ENCODE measurements around the gene SLC9B1. TPM values are rescaled to one million over a fixed set of nuclear protein-coding genes. Genes with fewer than 3 reads are reported as not detected.
A peak's percentile ranks its signal among the peaks of the same experiment; 100 is the strongest.
"Not testable (repeated sequence)": the region's sequence is repeated elsewhere in the genome, so short reads cannot be mapped to it uniquely, and the experiment has no call there.

SLC9B1 gene
- total RNA-seq, 2 experiments from 2014 or later: 2.2 to 2.5 TPM

DNA sequence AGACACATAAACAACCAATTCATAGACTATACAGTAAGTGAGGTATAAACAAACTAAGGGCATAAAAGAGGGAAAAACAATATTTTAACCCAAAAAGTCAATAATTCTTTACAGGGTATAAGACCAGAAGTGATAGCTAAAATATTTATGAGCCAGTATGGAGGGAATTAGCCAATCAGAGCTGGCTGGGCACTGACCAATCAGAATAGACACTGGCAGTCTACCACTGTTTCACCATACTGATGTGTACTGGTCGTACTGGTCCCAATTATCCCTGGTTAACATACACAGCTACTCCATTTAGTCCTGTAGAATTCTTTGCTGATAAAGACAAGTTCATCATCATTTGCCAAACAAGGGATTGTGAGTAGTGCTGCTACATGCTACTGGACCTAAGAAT, 9.8 kb upstream of the SLC9B1 start:
- no peak overlapping the region for H3K4me3 Mint-ChIP-seq
- peaks cover 15% of the 10 kb centered on the region for H3K4me1 Mint-ChIP-seq
- H3K36me3 Mint-ChIP-seq: peaks cover 6% of the 10 kb centered on the region
- POLR2A ChIA-PET: no interaction called here
- H3K27ac Mint-ChIP-seq: no peak overlapping the region
- H3K9me3 Mint-ChIP-seq: no peaks in the 10 kb centered on the region
- no peak for DNase-seq
- ATAC-seq (ENCODE audit: low read depth): no peak
- no peaks in the 10 kb centered on the region for H3K27me3 Mint-ChIP-seq

DNA sequence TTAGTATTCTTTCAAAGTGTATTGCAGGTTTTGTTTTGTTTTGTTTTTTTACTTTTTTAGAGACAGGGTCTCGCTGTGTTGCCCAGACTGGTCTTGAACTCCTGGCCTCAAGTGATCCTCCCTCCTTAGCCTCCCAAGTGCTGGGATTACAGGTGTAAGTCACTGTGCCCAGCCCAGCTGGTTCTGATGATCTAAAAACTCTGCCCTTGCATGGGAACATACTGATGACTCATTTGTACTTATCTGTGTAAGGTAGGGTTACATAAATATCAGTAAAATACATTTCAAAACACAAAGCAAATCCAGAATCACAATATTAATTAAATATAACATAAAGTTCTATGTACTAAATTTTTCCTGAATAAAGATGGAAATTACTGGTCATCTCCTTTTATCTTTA, 7.4 kb upstream of the SLC9B1 start:
- no peak overlapping the region for H3K27ac Mint-ChIP-seq
- POLR2A ChIA-PET: no interaction called here
- ATAC-seq (ENCODE audit: low read depth) (no peak), DNase-seq (no peak)
- H3K27me3 Mint-ChIP-seq: no peaks in the 10 kb centered on the region
- peaks cover 8% of the 10 kb centered on the region for H3K36me3 Mint-ChIP-seq
- H3K9me3 Mint-ChIP-seq: no peaks in the 10 kb centered on the region
- no peak overlapping the region for H3K4me3 Mint-ChIP-seq
- no peaks in the 10 kb centered on the region for H3K4me1 Mint-ChIP-seq

DNA sequence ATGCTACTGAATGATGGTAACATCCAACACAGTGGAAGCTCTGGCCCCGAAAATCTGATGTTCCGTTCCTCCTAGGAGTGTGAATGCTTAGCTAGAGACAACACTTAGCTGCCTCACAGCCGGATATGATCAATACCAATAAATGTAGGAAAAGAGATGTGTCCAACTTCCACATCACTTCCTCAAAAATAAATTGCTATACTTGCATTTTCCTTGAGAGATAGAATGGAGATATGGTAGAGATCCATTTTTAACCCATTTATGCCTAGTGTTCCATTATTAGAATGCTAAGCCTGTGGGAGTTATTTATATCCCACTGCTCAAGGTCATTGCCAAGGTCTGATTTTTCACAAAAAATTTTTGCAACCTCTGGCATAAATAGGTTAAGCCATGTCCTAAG, 5.5 kb upstream of the SLC9B1 start:
- POLR2A ChIA-PET: no interaction called here
- Mint-ChIP-seq H3K27ac (no peak overlapping the region), H3K27me3 (no peaks in the 10 kb centered on the region), H3K9me3 (no peaks in the 10 kb centered on the region), H3K36me3 (peaks cover 6% of the 10 kb centered on the region), H3K4me3 (no peak overlapping the region), H3K4me1 (peaks cover under 1% of the 10 kb centered on the region)
- no peak for DNase-seq
- ATAC-seq (ENCODE audit: low read depth): no peak

DNA sequence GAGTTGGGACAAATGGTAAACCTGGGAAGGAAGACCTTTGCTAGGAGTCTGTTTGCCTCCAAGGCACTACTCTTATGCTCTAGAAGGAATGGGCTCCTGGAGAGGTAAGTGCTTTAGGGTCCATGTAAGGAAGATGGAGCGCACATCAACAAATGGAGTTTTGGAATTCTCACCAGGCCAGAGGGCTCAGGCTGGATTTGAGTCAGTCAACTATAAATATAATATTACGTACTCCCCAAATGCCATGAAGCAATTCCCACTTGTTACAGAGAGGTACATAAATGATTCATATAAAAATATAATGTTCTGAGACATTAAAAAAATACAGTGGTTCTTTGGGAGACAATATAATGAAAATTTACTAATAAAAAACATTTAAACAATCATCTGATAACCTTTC, 1.6 kb upstream of the SLC9B1 start:
- Mint-ChIP-seq H3K4me3 (no peak overlapping the region), H3K36me3 (peaks cover 6% of the 10 kb centered on the region), H3K27ac (no peak overlapping the region), H3K4me1 (peaks cover 12% of the 10 kb centered on the region), H3K9me3 (no peaks in the 10 kb centered on the region), H3K27me3 (no peaks in the 10 kb centered on the region)
- DNase-seq: no peak
- POLR2A ChIA-PET: no interaction called here
- no peak for ATAC-seq (ENCODE audit: low read depth)

DNA sequence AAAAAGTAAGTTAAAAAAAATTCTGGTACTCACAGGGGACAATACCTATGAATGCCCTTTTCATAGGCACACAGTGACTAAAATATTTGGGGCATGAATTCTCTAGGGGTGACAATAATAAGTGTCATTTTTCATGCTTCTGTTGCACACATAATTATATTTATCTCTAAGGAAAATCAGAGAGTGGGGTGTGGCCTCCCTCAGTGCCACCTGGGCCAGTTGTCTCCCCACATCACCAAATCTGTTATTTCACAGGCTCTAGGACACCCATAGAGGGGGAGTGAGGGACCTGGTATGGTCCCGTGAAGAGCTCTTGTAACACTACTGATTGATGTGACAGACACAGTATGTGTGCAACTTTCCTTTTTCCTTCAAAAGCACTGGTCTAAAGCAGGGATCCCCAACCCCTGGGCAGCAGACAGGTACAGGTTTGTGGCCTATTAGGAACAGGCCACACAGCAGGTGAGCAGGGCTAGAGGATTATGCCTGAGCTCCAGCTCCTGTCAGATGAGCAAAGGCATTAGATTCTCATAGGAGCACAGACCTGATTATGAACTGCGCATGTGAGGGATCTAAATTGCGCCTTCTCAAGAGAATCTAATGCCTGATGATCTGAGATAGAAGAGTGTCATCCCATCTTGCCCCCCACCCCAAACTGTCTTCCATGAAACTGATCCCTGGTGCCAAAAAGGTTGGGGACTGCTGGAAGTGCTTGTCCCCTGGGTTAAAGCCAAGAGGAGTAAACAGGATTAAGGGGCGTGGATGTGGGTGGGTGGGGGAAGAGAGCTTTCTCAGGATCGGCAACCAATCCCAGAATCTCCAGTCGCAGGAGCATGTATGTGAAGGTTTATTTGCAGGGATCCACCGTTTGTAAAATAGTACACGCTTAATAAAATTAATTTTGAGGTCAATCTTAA, 856 bp downstream of the SLC9B1 start:
- Mint-ChIP-seq H3K36me3 (peaks cover 4% of the 10 kb centered on the region), H3K27ac (peak overlapping the region; percentile 96), H3K4me1 (peaks cover 12% of the 10 kb centered on the region), H3K27me3 (no peaks in the 10 kb centered on the region), H3K9me3 (no peaks in the 10 kb centered on the region), H3K4me3 (peak overlapping the region; percentile 97)
- ATAC-seq (ENCODE audit: low read depth) (no peak), DNase-seq (no peak)
- POLR2A ChIA-PET: interaction anchor here (1.2 to 1.5 kb wide), 2 partner anchors 80 to 191 kb away, joined by 4 to 8 read pairs; partner anchors contain the start of gene UBE2D3

DNA sequence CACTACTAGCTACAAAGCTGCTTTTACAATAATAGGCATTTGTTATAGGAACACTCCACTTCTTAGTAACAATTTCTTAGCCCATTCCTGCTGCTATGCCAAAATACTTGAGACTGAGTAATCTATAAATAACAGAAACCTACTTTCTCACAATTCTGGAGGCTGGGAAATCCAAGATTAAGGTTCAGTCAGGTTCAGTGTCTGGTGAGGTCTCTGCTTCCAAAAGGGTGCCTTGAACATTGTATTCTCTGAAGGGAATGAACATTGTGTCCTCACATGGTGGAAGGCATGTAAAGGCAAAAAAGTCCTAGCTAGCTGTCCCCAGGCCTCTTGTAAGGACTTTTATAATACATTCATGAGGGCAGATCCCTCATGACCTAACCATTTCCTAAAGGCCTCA, 7.0 kb downstream of the SLC9B1 start:
- Mint-ChIP-seq H3K4me3 (no peak overlapping the region), H3K9me3 (no peaks in the 10 kb centered on the region), H3K36me3 (no peaks in the 10 kb centered on the region), H3K27ac (no peak overlapping the region), H3K4me1 (no peaks in the 10 kb centered on the region), H3K27me3 (no peaks in the 10 kb centered on the region)
- POLR2A ChIA-PET: no interaction called here
- no peak for DNase-seq
- ATAC-seq (ENCODE audit: low read depth): no peak

DNA sequence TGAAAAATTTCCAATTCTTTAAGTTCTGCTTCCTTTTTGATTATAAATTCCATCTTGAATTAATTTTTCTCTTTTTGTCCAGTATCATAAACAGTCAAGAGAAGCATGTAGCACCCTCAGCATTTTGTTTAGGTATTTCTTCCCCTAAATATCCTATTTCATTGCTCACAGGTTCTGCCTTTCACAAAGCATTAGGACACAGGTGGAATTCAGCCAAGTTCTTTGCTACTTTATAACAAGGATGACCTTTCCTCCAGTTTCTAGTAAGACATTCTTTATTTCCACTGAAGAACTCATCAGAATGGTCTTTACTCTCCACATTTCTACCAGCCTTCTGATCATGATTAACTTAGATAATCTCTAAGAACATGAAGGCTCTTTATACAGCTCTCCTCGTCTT, 7.4 kb downstream of the SLC9B1 start:
- Mint-ChIP-seq H3K4me3 (no peak overlapping the region), H3K4me1 (no peaks in the 10 kb centered on the region), H3K27me3 (no peaks in the 10 kb centered on the region), H3K36me3 (no peaks in the 10 kb centered on the region), H3K27ac (no peak overlapping the region), H3K9me3 (no peaks in the 10 kb centered on the region)
- POLR2A ChIA-PET: no interaction called here
- no peak for ATAC-seq (ENCODE audit: low read depth)
- DNase-seq: no peak

DNA sequence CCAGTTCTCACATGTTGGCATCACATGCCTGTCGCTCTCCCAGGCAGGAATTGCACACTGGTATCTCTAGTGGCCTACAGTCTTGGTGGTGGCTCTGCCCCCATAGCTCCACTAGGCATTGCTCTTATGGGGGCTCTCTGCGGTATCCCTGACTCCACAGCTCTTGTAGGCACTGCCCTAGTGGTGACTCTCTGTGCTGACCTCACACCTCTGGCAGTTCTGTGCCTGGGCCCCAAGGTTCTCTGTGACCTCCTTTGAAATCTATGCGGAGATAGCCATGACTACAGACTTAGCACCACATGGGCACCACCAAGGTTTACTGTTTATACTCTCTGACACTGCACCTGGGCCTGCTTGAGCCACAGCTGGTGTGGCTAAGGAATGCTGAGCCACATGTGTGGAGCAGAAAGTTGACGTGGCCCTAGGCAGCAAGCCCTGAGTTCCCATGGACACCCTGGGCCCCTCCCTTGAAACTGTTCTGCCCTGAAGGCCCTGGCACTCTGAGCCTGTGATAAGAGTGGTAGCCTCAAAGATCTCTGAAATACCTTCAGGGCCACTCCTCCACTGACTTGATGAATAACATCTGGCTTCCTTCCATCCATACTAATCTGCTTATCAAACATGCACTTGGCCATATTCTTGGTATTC, 8.0 kb downstream of the SLC9B1 start:
- ATAC-seq (ENCODE audit: low read depth) (no peak), DNase-seq (no peak)
- Mint-ChIP-seq H3K4me1 (no peaks in the 10 kb centered on the region), H3K9me3 (no peaks in the 10 kb centered on the region), H3K4me3 (no peak overlapping the region), H3K36me3 (no peaks in the 10 kb centered on the region), H3K27me3 (no peaks in the 10 kb centered on the region), H3K27ac (no peak overlapping the region)
- POLR2A ChIA-PET: no interaction called here

DNA sequence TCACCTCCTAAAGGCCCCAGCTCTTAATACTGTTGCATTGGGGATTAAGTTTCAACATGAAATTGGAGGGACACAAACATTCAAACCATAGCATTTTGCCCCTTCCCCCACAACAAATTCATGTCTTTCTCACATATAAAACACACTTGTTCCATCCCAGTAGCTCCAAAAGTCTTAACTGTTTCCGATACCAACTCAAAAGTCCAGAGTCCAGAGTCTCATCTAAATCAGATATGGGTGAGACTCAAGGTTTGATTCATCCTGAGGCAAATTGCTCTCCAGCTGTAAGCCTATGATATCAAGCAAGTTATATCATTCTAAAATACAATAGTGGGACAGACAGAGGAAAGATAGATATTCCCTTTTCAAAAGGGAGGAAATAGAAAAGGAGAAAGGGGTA, 8.7 kb downstream of the SLC9B1 start:
- Mint-ChIP-seq H3K36me3 (no peaks in the 10 kb centered on the region), H3K4me3 (no peak overlapping the region), H3K4me1 (no peaks in the 10 kb centered on the region), H3K27ac (no peak overlapping the region), H3K9me3 (no peaks in the 10 kb centered on the region), H3K27me3 (no peaks in the 10 kb centered on the region)
- ATAC-seq (ENCODE audit: low read depth) (no peak), DNase-seq (no peak)
- POLR2A ChIA-PET: no interaction called here

DNA sequence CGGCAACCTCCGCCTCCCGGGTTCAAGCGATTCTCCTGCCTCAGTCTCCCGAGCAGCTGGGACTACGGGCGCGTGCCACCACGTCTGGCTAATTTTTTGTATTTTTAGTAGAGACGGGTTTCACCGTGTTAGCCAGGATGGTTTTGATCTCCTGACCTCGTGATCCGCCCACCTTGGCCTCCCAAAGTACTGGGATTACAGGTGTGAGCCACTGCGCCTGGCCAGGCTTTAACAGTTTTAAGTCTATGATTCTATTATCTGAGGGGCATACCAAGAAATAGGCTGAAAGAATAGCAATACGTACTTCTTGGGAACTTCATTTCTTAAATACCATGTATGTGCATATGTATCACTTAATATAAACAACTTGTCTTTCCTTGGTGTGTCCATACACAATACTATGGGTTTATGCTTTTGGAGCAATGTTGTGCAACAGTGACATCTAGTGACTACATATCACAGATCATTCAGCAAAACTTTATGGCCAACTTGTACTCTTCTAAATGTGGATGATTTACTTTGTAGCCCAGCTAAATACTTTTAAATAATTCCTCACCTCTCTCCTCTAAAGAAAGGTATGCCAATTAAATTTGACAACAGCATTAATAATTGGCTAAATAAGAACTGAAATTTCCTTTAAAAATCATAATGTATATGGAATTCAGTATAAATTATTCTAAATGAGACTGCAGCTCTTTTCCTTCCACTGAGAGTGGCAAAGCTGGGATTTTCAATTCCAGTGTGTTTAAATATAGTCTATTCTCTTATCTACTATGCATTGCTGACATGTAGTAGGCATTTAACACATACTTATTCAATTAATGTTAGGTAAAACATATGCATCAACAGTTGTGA, 10.4 kb downstream of the SLC9B1 start:
- DNase-seq: no peak
- no peaks in the 10 kb centered on the region for H3K27me3 Mint-ChIP-seq
- no peaks in the 10 kb centered on the region for H3K4me1 Mint-ChIP-seq
- POLR2A ChIA-PET: no interaction called here
- no peak overlapping the region for H3K4me3 Mint-ChIP-seq
- ATAC-seq (ENCODE audit: low read depth): peak; percentile 86
- H3K27ac Mint-ChIP-seq: no peak overlapping the region
- no peaks in the 10 kb centered on the region for H3K36me3 Mint-ChIP-seq
- no peaks in the 10 kb centered on the region for H3K9me3 Mint-ChIP-seq

DNA sequence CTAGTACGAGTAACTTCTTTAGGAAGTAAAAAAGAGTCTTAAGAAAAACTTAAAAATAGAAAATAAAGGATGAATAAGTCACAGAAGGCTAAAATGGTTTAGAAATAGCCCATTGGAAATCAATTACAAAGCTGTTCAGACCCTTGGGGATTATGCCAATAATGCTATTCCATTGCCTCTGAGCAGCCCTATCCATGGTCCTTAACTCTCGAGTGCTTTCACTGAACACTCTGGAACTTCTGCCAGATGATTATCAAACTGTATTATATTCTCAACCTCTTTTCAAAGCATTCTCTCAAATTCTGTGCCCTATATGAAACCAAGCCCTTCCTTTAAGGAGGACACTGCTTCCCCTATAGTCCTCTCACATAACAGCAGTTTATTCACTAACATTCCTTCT, 17.0 kb downstream of the SLC9B1 start:
- peaks cover 13% of the 10 kb centered on the region for H3K36me3 Mint-ChIP-seq
- ATAC-seq (ENCODE audit: low read depth) (no peak), DNase-seq (no peak)
- H3K27ac Mint-ChIP-seq: no peak overlapping the region
- H3K9me3 Mint-ChIP-seq: peaks cover 16% of the 10 kb centered on the region
- no peaks in the 10 kb centered on the region for H3K4me1 Mint-ChIP-seq
- no peak overlapping the region for H3K4me3 Mint-ChIP-seq
- H3K27me3 Mint-ChIP-seq: no peaks in the 10 kb centered on the region
- POLR2A ChIA-PET: no interaction called here

DNA sequence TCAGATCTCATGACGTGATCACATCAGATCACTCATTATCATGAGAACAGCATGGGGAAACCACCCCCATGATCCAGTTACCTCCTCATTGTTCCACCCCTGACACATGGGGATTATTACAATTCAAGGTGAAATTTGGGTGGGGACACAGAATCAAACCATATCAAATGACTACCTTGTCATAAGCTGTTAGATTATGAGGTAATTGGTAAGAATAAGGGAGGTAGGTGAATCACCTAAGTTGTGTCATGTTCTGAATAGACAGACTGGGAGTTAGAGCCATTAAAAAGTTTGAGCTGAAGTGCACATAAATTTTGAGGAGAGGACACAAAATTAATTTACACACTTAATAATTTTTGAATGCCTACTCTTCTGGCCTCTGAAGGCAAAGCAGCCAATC, 24.7 kb downstream of the SLC9B1 start:
- Mint-ChIP-seq H3K27ac (no peak overlapping the region), H3K36me3 (peaks cover 21% of the 10 kb centered on the region), H3K4me3 (no peak overlapping the region), H3K4me1 (no peaks in the 10 kb centered on the region), H3K9me3 (peaks cover 14% of the 10 kb centered on the region), H3K27me3 (no peaks in the 10 kb centered on the region)
- DNase-seq: no peak
- ATAC-seq (ENCODE audit: low read depth): no peak
- POLR2A ChIA-PET: no interaction called here

DNA sequence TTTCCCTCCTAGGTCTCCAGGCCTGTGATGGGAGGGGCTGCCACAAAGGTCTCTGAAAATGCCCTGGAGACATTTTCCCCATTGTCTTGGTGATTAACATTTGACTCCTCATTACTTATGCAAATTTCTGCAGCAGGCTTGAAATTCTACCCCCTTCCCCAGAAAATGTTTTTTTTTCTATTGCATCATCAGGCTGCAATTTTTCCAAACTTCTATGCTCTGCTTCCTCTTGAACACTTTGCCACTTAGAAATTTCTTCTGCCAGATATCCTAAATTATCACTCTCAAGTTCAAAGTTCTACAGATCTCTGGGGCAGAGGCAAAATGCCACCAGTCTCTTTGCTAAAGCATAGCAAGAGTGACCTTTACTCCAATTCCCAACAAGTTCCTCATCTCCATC, 25.5 kb downstream of the SLC9B1 start:
- peaks cover 14% of the 10 kb centered on the region for H3K9me3 Mint-ChIP-seq
- POLR2A ChIA-PET; H3K27me3 Mint-ChIP-seq; ATAC-seq (ENCODE audit: low read depth); H3K27ac Mint-ChIP-seq; DNase-seq; H3K4me3 Mint-ChIP-seq; H3K4me1 Mint-ChIP-seq: not testable (repeated sequence)
- peaks cover 22% of the 10 kb centered on the region for H3K36me3 Mint-ChIP-seq
